Measurements from ENCODE around the gene THSD7A.

- no peak for TF ChIP-seq CTCF (IDR thresholded peaks at IDR 0.05; ENCODE audit: poor library complexity)
- no peak for TF ChIP-seq EZH2 (IDR thresholded peaks at IDR 0.05; ENCODE audit: borderline replicate concordance)
- no peak for TF ChIP-seq EZH2phosphoT487 (IDR thresholded peaks at IDR 0.05; ENCODE audit: low read depth, severe bottlenecking, unreplicated experiment)
Measured at GRCh38 chr7:11472646-11473045, 359.4 kb downstream of the THSD7A start.

Data from hepatocyte (in vitro differentiated cells).